Eye (tissue), 1 donor: ENCODE measurements around the gene FAM227A.
"Not testable (repeated sequence)": the region's sequence is repeated elsewhere in the genome, so short reads cannot be mapped to it uniquely, and the experiment has no call there.

ENCODE experiments used
- DNase-seq: peaks from one replicate; pipeline ENCODE4 v3.0.0-alpha.2; 2015

The FAM227A gene

DNA sequence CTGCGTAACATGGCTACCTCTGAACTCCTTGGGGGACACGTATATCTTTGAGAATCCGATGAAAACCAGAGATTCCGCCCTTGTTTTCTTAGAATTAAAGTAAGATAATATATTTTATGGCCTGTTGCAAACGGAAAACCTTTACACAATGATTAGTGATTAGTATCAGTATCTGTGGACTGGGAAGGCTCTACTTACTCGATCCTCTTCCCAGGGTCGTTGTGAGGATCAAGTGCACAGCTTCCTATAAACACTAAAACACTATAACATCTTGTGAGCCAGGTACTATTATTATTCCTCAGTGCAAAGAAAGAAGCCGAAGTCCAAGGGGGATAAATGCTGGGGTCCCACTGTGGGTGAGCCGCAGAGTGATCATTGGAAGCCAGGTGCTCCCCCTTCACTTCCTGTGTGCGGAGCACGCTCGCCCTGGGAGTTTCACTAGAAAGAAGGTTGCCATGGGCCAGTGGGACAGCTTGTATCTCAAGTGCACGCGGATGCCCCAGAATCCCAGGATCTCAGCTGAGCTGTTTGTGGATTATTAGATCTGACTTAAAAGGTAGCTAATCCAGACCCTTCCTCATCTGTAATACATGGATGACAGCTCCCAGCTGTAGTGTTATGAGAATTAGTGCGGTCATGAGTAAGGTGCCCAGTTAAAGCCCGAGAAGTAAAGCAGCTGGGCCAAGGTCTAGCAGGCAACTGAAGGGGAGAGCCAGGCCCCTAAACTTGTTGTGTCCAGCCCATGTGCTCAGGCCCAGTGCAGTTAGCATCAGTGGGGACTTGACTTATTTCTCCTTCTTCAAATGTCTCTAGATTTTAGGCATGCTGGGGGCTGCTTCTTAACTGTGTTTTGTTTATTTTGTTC, 1.1 kb upstream of the FAM227A start:
- DNase-seq: peak; percentile 59

DNA sequence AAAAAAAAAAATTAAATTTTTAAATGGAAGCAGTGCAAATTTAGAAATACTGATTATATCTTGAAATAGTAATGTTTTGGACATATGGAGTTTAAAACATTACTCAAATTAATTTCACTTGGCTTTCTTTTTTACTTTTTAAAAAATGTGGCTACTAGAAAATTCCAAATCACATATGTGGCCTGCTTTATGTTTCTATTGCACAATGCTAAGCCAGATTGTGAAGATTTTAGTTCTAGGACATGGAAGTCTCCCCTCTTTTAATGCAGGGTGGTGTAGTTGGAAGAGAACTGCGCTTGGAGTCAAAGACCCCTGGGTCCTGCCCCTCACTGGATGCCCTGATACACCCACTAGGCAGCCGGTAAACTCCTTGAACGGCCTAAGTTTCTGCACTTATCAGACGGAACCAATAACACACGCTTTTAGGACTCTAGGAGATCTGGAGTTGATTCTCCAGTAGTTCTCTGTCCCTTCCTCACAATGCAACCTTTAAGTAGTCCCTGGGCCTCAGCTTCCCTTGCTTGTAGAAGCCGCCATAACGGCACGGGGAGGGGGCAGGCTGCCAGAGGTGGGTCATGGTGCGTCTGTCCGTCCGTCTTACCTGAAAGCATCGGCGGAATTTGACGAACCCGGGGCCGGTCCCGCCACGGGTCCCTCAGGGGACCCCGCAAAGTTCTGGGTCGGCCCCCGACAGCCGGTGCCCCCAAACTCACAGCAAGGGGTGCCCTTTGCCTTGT, 505 bp downstream of the FAM227A start:
- DNase-seq: no peak

DNA sequence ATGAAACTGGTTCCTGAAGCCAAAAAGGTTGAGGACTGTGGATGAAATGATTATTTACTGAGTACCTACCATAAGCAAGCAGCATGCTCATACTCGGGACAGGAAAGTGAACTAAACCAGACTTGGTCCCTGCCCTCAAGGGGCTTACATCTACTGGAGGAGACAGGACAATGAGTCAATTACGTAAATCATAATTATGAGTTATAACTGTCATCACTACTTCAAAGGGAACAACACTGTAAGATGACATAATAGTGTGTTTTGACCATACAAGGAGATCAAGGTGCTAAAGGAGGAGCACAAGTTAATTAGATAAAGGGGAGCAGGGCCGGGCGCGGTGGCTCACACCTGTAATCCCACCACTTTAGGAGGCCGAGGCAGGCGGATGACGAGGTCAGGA, 2.5 kb downstream of the FAM227A start:
- DNase-seq: no peak

DNA sequence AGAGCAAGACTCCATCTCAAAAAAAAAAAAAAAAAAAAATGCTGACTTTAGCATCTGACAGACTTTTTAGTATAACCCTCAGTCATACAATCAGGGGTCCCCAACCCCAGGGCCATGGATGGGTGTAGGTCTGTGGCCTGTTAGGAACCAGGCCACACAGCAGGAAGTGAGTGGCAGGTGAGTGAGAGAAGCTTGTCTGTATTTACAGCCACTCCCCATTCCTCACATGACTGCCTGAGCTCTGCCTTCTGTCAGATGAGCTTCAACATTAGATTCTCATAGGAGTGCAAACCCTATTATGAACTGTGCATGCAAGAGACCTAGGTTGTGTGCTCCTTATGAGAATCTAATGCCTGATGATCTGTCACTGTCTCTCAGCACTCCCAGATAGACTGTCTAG, 3.3 kb downstream of the FAM227A start:
- no peak for DNase-seq

GRCh38 chr22:38649841-38650522, 6.2 kb downstream of the FAM227A start:
- DNase-seq: no peak

- DNase-seq: no peak
These were observed 10.8 kb downstream of the FAM227A start for GRCh38 chr22:38645430-38645829.

DNA sequence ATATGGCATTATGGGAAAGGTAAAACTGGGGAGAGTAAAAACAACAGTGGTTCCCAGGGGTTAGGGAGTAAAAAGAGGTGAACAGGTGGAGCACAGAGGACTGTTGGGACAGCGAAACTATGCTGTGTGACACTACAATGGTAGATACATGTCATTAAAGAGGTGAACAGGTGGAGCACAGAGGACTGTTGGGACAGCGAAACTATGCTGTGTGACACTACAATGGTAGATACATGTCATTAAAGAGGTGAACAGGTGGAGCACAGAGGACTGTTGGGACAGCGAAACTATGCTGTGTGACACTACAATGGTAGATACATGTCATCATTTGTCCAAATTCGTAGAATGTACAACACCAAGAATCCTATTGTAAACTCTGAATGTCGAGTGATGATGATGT, 11.9 kb downstream of the FAM227A start:
- DNase-seq: not testable (repeated sequence)

GRCh38 chr22:38641476-38642040, 14.6 kb downstream of the FAM227A start:
- DNase-seq: no peak

DNA sequence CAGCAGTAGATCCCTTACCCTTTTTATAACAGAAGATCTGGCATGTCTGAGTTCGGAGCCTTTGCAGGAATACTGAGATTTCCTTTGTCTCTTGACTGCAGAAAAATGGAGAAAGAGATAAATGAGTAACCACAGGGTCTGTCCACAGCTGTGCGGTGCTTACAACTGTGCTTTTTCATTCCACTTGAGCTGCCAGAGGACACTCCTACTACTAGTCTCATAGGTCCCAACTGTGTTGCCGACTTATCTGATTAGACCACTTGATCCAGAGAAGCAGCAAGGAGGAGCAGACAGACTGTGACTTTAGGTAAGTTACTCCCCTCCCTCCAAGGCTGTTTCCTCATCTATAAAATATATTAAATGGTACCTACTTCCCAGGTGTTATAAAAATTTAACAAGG, 17.5 kb downstream of the FAM227A start:
- DNase-seq: no peak

DNA sequence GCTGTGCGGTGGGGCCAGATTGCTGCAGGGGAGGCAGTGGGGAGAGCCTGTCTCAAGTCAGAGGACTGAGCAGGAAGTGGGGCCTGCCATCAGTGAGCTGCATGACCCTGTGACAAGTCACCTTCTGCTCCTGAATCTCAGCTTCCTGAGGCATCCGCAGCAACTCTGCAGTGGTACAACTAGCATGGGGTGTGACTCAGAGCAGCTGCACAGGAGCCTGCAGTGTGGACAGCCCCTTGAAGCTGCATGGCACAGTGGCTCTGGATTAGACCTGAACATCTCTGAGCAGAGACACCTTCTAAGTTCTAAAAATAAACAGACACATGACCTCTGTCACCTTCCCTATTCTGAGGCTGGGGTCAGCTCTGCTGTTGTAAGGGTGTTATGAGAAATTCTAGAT, 18.0 kb downstream of the FAM227A start:
- DNase-seq: no peak

GRCh38 chr22:38632528-38632927, 23.7 kb downstream of the FAM227A start:
- no peak for DNase-seq

GRCh38 chr22:38631724-38632123, 24.5 kb downstream of the FAM227A start:
- no peak for DNase-seq

DNA sequence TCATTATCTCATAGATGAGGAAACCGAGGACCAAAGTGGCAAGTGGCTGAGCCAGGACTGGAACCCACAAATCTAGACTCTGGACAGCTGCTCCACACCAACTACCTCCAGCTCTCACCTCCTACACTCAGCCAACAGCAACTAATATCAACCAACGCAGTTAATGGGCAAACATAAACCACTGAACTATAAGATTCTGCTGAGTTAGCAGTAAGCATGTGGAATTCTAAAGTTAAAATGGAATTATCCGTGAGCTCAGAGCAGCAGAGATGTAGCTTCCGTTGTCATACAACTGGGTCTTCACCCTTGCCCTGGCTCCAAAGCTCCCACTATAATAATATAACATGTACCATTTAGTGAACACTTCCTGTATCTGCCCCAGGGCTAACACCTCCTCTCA, 27.1 kb downstream of the FAM227A start:
- DNase-seq: no peak

DNA sequence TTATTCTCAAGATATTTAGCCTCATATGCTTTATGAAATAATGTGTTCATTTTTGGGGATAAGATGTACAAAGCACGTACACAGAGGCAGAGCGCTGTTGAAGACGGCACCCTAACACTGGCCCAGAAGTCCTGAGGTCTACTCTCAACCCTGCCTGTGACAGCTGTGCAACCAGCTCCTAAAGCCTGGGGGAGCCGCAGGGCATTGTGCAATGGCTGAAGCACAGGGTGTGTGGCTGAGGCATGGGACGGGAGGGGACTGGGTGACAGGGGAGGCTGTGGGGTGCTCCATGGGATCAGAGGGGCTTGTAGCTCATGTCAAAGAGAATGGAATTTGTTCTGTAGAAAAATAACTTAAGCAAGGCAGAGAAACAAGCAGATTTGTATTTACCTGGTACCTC, 27.7 kb downstream of the FAM227A start:
- DNase-seq: no peak

- DNase-seq: no peak
These were observed 32.8 kb downstream of the FAM227A start for GRCh38 chr22:38623351-38623750.

DNA sequence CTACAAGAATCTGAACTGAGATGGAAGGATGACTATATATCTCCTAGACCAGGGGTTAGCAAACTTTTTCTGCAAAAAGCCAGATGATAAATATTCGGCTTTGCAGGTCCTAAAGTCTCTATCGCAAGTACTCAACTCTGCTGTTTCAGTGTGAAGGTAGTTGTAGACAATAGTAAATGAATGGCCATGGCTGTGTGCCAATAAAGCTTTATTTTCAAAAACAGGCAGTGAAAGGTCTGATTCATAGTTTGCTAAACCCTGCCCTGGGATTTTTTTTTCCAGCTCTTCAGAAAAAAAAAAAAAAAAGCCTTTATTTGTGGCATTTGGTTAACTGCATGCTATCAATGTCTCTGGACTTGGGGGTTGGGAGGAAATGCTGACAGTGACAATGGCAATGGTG, 37.5 kb downstream of the FAM227A start:
- no peak for DNase-seq

GRCh38 chr22:38618258-38618657, 37.9 kb downstream of the FAM227A start:
- DNase-seq: no peak

DNA sequence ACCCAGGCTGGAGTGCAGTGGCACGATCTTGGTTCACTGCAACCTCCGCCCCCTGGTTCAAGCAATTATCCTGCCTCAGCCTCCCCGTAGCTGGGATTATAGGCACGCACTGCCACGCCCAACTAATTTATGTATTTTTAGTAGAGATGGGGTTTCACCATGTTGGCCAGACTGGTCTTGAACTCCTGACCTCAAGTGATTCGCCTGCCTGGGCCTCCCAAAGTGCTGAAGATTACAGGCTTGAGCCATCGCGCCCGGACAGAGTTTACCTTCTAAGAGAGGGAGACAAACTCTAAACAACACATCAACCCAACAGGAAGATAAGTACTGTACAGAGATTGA, 41.2 kb downstream of the FAM227A start:
- not testable (repeated sequence) for DNase-seq

DNA sequence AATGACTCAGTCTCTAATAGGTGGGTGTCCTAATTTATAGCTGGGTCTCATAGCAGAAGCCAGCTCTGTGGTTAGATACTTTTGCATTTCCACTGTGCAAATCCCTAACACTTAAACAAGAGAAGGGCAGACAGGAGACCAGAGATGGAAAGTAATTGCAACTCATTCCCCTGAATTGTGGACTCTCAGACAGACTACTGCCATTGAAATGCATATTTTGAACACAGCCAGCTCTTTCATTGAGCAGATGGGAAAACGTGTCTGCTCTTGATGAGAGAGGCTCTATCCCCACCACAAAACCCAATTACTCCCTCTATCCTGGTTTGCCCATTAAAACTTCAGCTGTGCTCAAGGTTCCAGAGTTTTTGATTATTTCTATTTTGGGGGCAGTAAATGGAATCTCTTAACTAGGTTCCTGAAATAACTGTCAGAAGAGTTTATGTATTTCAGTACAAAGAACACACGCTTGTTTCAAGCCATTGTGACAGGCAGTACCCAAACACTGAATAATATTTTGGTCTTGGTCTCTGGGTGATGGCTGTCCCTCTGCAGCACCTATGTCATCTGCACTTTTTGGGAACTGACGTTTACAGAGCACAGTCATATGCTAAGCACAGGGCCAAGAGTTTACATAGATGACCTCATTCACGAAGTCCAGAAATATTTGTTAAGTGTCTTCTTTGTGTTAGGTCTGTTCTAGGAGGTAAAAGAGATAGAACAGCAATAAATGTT, 41.7 kb downstream of the FAM227A start:
- DNase-seq: no peak

DNA sequence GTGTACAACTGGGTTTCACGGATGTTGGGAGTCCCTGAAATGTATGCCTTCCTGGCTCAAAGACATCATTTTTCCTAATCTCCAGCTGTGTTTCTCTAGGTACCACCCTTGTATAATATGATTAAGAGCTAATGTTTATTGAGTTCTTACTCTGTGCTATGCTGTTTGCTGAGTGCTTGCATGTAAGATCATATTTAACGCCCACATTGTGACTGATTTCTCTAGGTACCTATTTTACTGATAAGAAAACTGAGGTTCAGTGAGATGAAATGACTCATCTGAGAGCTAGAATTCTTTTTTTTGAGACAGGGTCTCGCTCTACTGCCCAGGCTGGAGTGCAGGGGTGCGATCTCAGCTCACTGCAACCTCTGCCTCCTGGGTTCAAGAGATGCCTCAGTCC, 42.6 kb downstream of the FAM227A start:
- no peak for DNase-seq

DNA sequence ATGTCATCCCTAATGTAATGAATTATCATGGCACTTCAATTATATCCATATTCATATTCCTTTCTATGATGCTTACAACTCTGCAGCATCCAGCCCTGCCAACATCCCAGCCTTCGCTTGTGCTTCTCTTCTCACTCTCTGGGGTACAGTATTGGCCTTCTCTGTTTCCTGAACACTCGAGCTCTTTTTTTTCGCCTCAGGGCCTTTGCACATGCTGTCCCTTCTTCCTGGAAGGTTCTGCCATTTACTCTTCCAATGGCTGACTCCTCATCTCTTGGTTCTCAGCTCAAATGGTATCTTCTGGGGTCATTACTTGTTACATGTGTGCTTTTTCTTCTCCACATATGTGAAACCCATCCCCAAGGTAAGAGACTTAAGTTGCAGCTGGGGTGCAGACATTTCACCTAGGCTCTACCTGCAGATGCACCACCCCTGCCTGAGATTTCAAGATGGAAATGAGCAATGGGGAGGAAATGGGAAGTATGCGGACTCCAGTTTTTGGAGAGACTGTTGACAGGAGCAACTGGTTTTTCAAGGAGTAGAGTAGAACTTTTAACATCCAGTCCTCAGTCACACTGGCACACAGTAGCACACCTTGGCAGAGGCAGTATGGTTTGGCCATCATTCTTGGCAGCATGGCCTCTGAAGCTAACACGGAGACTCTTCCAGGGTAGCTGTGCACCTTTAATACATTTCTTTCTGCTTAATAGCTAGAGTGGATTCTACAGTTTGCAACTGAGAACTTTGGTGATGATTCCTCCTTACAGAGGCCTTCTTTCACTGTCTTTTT, 43.8 kb downstream of the FAM227A start:
- DNase-seq: no peak

- DNase-seq: no peak
These were observed 44.6 kb downstream of the FAM227A start for GRCh38 chr22:38611559-38611958.
